SK-N-SH treated with all-trans-retinoic acid at 6 μM for 48 hours (cell line): ENCODE results near the gene EML4.

Experiments used
- ATAC-seq: fragments of 200-7000 bp; cut with Tn5 transposase; 3 replicates; pipeline ENCODE4 v1.9.1; 2020; ENCODE audit warnings: mild to moderate bottlenecking, moderate library complexity
- ARNTL ChIP-seq: fragments of 450-650 bp; formaldehyde crosslinking; IDR thresholded peaks from 2 replicates; pipeline ENCODE4 v1.5.0; 2020; ENCODE audit warnings: low read depth, mild to moderate bottlenecking, moderate library complexity, borderline replicate concordance
- BACH2 ChIP-seq: fragments of 250-450 bp; sonication (Bioruptor Pico); IDR thresholded peaks from 2 replicates; pipeline ENCODE4 v1.9.0; 2021; ENCODE audit warnings: mild to moderate bottlenecking, borderline replicate concordance
- CSDC2 ChIP-seq: fragments of 250-450 bp; sonication (Bioruptor Pico); IDR thresholded peaks from 2 replicates; pipeline ENCODE4 v1.5.0; 2020; ENCODE audit warnings: mild to moderate bottlenecking, moderate library complexity
- CSRNP3 ChIP-seq: fragments of 250-450 bp; sonication (Bioruptor Pico); IDR thresholded peaks from 2 replicates; pipeline ENCODE4 v1.5.1; 2021; ENCODE audit warnings: mild to moderate bottlenecking, moderate library complexity
- ESRRG ChIP-seq: fragments of 250-450 bp; sonication (Bioruptor Pico); IDR thresholded peaks from 2 replicates; pipeline ENCODE4 v1.6.1; 2021; ENCODE audit warnings: mild to moderate bottlenecking
- GLIS3 ChIP-seq: fragments of 250-450 bp; sonication (Bioruptor Pico); IDR thresholded peaks from 2 replicates; pipeline ENCODE4 v1.5.0; 2020; ENCODE audit warnings: mild to moderate bottlenecking, moderate library complexity
- ISL1 ChIP-seq: fragments of 250-450 bp; sonication (Bioruptor Pico); IDR thresholded peaks from 2 replicates; pipeline ENCODE4 v2.1.2; 2022; ENCODE audit warnings: mild to moderate bottlenecking, moderate library complexity
- OSR1 ChIP-seq: fragments of 250-450 bp; sonication (Bioruptor Pico); IDR thresholded peaks from 2 replicates; pipeline ENCODE4 v1.8.0; 2022; ENCODE audit warnings: moderate library complexity, mild to moderate bottlenecking, inconsistent platforms
- PATZ1 ChIP-seq: fragments of 250-450 bp; sonication (Bioruptor Pico); IDR thresholded peaks from 2 replicates; pipeline ENCODE4 v1.8.0; 2020; ENCODE audit warnings: mild to moderate bottlenecking, moderate library complexity, borderline replicate concordance
- POU6F1 ChIP-seq: fragments of 250-450 bp; sonication (Bioruptor Pico); IDR thresholded peaks from 2 replicates; pipeline ENCODE4 v1.8.0; 2021; ENCODE audit warnings: low read depth, mild to moderate bottlenecking, moderate library complexity, borderline replicate concordance
- PPARA ChIP-seq: fragments of 250-450 bp; sonication (Bioruptor Pico); IDR thresholded peaks from 2 replicates; pipeline ENCODE4 v1.5.0; 2020; ENCODE audit warnings: mild to moderate bottlenecking, borderline replicate concordance
- RARB ChIP-seq: fragments of 250-450 bp; sonication (Bioruptor Pico); IDR thresholded peaks from 2 replicates; pipeline ENCODE4 v1.8.0; 2021; ENCODE audit warnings: mild to moderate bottlenecking, moderate library complexity
- SNAI2 ChIP-seq: fragments of 250-450 bp; sonication (Bioruptor Pico); IDR thresholded peaks from 2 replicates; pipeline ENCODE4 v1.5.0; 2020; ENCODE audit warnings: mild to moderate bottlenecking, moderate library complexity
- TOX ChIP-seq: fragments of 250-450 bp; sonication (Bioruptor Pico); IDR thresholded peaks from 2 replicates; pipeline ENCODE4 v1.8.0; 2021; ENCODE audit warnings: mild to moderate bottlenecking, moderate library complexity, borderline replicate concordance
- TSHZ2 ChIP-seq: fragments of 250-450 bp; sonication (Bioruptor Pico); IDR thresholded peaks from 2 replicates; pipeline ENCODE4 v1.5.0; 2020; ENCODE audit warnings: mild to moderate bottlenecking, moderate library complexity
- ZC3H10 ChIP-seq: fragments of 250-450 bp; sonication (Bioruptor Pico); IDR thresholded peaks from 2 replicates; pipeline ENCODE4 v1.5.1; 2021; ENCODE audit warnings: mild to moderate bottlenecking, moderate library complexity
- ZFP3 ChIP-seq: fragments of 250-450 bp; sonication (Bioruptor Pico); IDR thresholded peaks from 2 replicates; pipeline ENCODE4 v1.5.0; 2020; ENCODE audit warnings: mild to moderate bottlenecking, moderate library complexity
- ZFP30 ChIP-seq: fragments of 450-650 bp; formaldehyde crosslinking; IDR thresholded peaks from 2 replicates; pipeline ENCODE4 v1.5.0; 2022; ENCODE audit warnings: mild to moderate bottlenecking, moderate library complexity
- ZNF565 ChIP-seq: fragments of 450-650 bp; formaldehyde crosslinking; conservative IDR thresholded peaks from 2 replicates; pipeline ENCODE4 v1.5.0; 2020; ENCODE audit warnings: low read depth, mild to moderate bottlenecking, moderate library complexity
- ZNF70 ChIP-seq: fragments of 450-650 bp; formaldehyde crosslinking; IDR thresholded peaks from 2 replicates; pipeline ENCODE4 v1.5.0; 2020; ENCODE audit warnings: mild to moderate bottlenecking, moderate library complexity
- ZNF8 ChIP-seq: fragments of 450-650 bp; formaldehyde crosslinking; IDR thresholded peaks from 2 replicates; pipeline ENCODE4 v1.5.0; 2020; ENCODE audit warnings: mild to moderate bottlenecking, moderate library complexity

Gene EML4

GRCh38 chr2:42312106-42312505, 143.0 kb downstream of the EML4 start (continued):
- no peak for TF ChIP-seq ISL1 (CRISPR knock-in tag)
- TF ChIP-seq ZNF70 (CRISPR knock-in tag): no peak
- no peak for TF ChIP-seq ESRRG (CRISPR knock-in tag)
- TF ChIP-seq RARB (CRISPR knock-in tag): no peak
- TF ChIP-seq ZFP3 (CRISPR knock-in tag): no peak

- peak; percentile 86 for ATAC-seq
Observed at GRCh38 chr2:42314892-42315468, 145.8 kb downstream of the EML4 start.

GRCh38 chr2:42315844-42316470, 146.8 kb downstream of the EML4 start:
- no peak for ATAC-seq
- TF ChIP-seq OSR1: no peak
- TF ChIP-seq GLIS3 (CRISPR knock-in tag): no peak
- TF ChIP-seq ARNTL: no peak
- no peak for TF ChIP-seq CSDC2 (CRISPR knock-in tag)
- no peak for TF ChIP-seq ZFP3 (CRISPR knock-in tag)
- TF ChIP-seq PATZ1 (CRISPR knock-in tag): no peak
- no peak for TF ChIP-seq PPARA (CRISPR knock-in tag)
- no peak for TF ChIP-seq ZC3H10 (CRISPR knock-in tag)
- TF ChIP-seq ISL1 (CRISPR knock-in tag): no peak
- TF ChIP-seq ESRRG (CRISPR knock-in tag): no peak
- no peak for TF ChIP-seq TOX (CRISPR knock-in tag)
- no peak for TF ChIP-seq BACH2 (CRISPR knock-in tag)
- no peak for TF ChIP-seq ZNF70 (CRISPR knock-in tag)

More at GRCh38 chr2:42314892-42315468, 145.8 kb downstream of the EML4 start:
- TF ChIP-seq ZFP30 (CRISPR knock-in tag) (no peak), ARNTL (no peak), TSHZ2 (CRISPR knock-in tag) (no peak), ZNF8 (no peak), SNAI2 (CRISPR knock-in tag) (no peak), OSR1 (no peak), TOX (CRISPR knock-in tag) (no peak), PPARA (CRISPR knock-in tag) (no peak), GLIS3 (CRISPR knock-in tag) (no peak), BACH2 (CRISPR knock-in tag) (no peak), ESRRG (CRISPR knock-in tag) (no peak), ZNF565 (CRISPR knock-in tag) (no peak), POU6F1 (CRISPR knock-in tag) (no peak), ZFP3 (CRISPR knock-in tag) (no peak), ZNF70 (CRISPR knock-in tag) (no peak)

GRCh38 chr2:42316910-42317309, 147.8 kb downstream of the EML4 start:
- no peak for ATAC-seq
- no peak for TF ChIP-seq PPARA (CRISPR knock-in tag)
- no peak for TF ChIP-seq OSR1
- TF ChIP-seq TOX (CRISPR knock-in tag): no peak
- TF ChIP-seq SNAI2 (CRISPR knock-in tag): no peak
- TF ChIP-seq POU6F1 (CRISPR knock-in tag): no peak
- no peak for TF ChIP-seq ZNF565 (CRISPR knock-in tag)
- TF ChIP-seq ZC3H10 (CRISPR knock-in tag): no peak
- TF ChIP-seq ARNTL: no peak
- TF ChIP-seq BACH2 (CRISPR knock-in tag): no peak
- TF ChIP-seq ZFP3 (CRISPR knock-in tag): no peak
- TF ChIP-seq CSRNP3: no peak
- TF ChIP-seq RARB (CRISPR knock-in tag): no peak
- no peak for TF ChIP-seq ZNF8
- no peak for TF ChIP-seq TSHZ2 (CRISPR knock-in tag)
